ENCODE results near the gene ANKRD11.

Gene ANKRD11

DNA sequence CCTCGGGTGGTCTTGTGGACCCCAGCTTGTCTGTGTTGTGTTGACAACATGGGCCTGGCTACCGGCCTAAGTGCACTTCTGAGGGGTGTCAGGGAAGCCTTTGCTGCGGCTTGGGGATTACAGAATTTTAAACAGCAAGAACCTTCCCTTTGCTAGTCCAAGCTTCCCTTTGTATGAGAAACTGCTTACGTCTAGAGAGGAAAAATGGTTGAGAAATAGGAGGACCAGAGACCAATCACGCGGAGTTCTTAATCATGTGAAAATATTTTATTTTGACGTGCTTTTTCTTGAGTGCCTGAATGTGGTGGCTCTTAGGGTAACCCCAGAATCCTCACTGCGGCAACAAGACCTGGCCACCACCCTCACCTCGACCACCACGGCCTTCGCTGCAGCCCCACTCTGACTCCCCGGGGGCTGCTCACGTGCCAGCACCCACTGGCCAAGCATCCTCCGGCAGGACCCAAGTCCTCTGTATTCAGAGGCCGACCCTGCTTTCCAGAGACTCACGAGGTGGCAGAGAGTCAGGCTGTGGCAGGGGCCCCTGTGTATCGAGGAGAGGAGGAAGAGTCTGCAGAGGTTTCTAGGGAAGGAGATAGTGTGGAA is 191.6 kb downstream of the ANKRD11 start:
- Histone ChIP-seq H3K79me2 (ENCODE audit: insufficient read depth, low read length) (peaks cover 25% of the 10 kb centered on the region; the same call in 1 of the 2 replicates), H3K9ac (ENCODE audit: low read depth, low read length, poor library complexity, severe bottlenecking) (no peak overlapping the region), H3K27me3 (ENCODE audit: insufficient read depth, low read length, poor library complexity, severe bottlenecking) (no peaks in the 10 kb centered on the region), H4K20me1 (ENCODE audit: insufficient read depth, low read length, poor library complexity, severe bottlenecking) (peaks cover 6% of the 10 kb centered on the region), H3K4me2 (ENCODE audit: low read depth, low read length, poor library complexity, severe bottlenecking) (no peak overlapping the region), H3K4me3 (ENCODE audit: low read length, poor library complexity, severe bottlenecking) (no peak overlapping the region), H3K36me3 (ENCODE audit: insufficient read depth, low read length) (peaks cover 20% of the 10 kb centered on the region; the same call in 1 of the 2 replicates), H3F3A (ENCODE audit: low read depth) (no peaks in the 10 kb centered on the region), H2AFZ (ENCODE audit: low read length) (no peak overlapping the region), H3K9me3 (ENCODE audit: insufficient read depth, low read depth, low read length) (no peaks in the 10 kb centered on the region), H3K4me1 (ENCODE audit: insufficient read depth, low read length, poor library complexity, severe bottlenecking) (no peaks in the 10 kb centered on the region), H3K9me2 (replicated peaks; ENCODE audit: low read depth, low read length) (no peaks in the 10 kb centered on the region)
- TF ChIP-seq, protein P1, sequence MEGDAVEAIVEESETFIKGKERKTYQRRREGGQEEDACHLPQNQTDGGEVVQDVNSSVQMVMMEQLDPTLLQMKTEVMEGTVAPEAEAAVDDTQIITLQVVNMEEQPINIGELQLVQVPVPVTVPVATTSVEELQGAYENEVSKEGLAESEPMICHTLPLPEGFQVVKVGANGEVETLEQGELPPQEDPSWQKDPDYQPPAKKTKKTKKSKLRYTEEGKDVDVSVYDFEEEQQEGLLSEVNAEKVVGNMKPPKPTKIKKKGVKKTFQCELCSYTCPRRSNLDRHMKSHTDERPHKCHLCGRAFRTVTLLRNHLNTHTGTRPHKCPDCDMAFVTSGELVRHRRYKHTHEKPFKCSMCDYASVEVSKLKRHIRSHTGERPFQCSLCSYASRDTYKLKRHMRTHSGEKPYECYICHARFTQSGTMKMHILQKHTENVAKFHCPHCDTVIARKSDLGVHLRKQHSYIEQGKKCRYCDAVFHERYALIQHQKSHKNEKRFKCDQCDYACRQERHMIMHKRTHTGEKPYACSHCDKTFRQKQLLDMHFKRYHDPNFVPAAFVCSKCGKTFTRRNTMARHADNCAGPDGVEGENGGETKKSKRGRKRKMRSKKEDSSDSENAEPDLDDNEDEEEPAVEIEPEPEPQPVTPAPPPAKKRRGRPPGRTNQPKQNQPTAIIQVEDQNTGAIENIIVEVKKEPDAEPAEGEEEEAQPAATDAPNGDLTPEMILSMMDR (conservative IDR thresholded peaks at IDR 0.05; ENCODE audit: low read length) = no peak
- TF ChIP-seq EZH2phosphoT487 (IDR thresholded peaks at IDR 0.05; ENCODE audit: borderline replicate concordance) = no peak

DNA sequence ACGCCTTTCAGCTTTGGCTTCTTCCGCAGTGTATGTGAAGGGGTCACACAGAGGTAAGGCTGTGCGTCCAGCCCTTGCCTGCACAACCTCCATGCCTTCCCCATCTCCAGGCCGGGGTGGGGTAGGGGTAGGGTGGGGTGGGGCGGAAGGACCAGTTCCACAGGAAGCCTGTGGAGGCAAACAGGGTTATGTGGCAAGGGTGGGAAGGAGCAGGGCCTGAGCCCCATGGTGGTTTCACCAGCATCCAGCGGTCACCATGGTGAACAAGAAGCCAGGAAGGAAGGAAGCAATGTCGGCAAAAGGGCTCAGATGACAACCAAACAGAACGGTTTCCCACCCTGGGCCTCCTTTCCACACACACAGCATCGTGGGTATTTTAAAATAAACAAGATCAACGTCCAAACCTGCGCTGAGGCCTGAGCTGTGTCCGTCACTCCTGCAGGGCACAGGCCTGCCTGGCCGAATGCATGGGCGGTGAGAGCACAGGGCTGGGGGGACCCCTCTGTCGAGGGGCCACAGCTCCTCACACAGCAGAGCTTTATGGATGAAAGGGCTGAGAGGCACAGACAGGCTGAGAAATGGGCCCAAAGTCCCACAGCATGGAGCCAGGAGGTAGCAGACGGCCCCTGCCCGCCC is 192.3 kb downstream of the ANKRD11 start:
- Histone ChIP-seq H3K27me3 (ENCODE audit: insufficient read depth, low read length, poor library complexity, severe bottlenecking) (no peaks in the 10 kb centered on the region), H4K20me1 (ENCODE audit: insufficient read depth, low read length, poor library complexity, severe bottlenecking) (peaks cover 6% of the 10 kb centered on the region), H3F3A (ENCODE audit: low read depth) (no peaks in the 10 kb centered on the region), H3K9me3 (ENCODE audit: insufficient read depth, low read depth, low read length) (no peaks in the 10 kb centered on the region), H3K9me2 (replicated peaks; ENCODE audit: low read depth, low read length) (no peaks in the 10 kb centered on the region), H3K4me3 (ENCODE audit: low read length, poor library complexity, severe bottlenecking) (no peak overlapping the region), H2AFZ (ENCODE audit: low read length) (no peak overlapping the region), H3K4me2 (ENCODE audit: low read depth, low read length, poor library complexity, severe bottlenecking) (no peak overlapping the region), H3K4me1 (ENCODE audit: insufficient read depth, low read length, poor library complexity, severe bottlenecking) (no peaks in the 10 kb centered on the region), H3K79me2 (ENCODE audit: insufficient read depth, low read length) (peaks cover 20% of the 10 kb centered on the region; the same call in 1 of the 2 replicates), H3K9ac (ENCODE audit: low read depth, low read length, poor library complexity, severe bottlenecking) (no peak overlapping the region), H3K36me3 (ENCODE audit: insufficient read depth, low read length) (peaks cover 13% of the 10 kb centered on the region; the same call in 1 of the 2 replicates)
- TF ChIP-seq, protein P1 (conservative IDR thresholded peaks at IDR 0.05; ENCODE audit: low read length) = no peak
- no peak for TF ChIP-seq EZH2phosphoT487 (IDR thresholded peaks at IDR 0.05; ENCODE audit: borderline replicate concordance)

DNA sequence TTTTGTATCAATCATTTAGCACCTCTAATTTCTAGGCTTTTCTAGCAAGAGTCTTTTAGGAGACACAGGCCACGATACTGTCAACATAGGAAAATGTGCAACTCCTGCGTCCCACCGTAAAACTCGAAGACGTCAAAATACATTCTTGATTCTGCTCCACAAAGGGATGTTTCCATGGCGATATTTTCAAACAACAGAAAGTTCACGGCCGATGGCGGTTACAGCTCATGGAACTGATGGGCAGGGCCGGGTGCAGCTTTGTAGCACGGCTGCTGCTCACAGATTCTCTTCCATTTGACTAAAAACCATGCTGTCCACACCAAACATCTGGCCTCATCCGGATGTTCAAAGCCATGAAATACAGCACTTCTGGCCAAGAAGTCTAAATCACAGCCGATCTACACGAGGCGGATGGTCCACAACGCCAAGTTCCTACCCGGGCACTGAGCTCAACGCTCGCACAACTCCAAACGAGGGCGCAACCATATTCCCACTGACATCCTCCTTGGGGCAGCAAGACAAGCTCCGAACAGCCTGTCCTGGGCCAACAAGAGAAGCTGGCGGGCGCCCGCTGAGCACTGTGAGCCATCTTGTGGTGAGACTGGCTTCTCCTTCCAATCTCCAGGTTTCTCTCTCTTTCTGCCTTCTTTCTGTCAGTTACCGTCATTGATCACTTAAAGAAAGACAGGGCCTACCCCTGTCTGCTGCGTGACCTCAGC is 193.0 kb downstream of the ANKRD11 start:
- H3K9me3 ChIP-seq (ENCODE audit: insufficient read depth, low read depth, low read length) = no peaks in the 10 kb centered on the region
- H4K20me1 ChIP-seq (ENCODE audit: insufficient read depth, low read length, poor library complexity, severe bottlenecking) = peaks cover 6% of the 10 kb centered on the region
- peaks cover 9% of the 10 kb centered on the region; the same call in 1 of the 2 replicates for H3K36me3 ChIP-seq (ENCODE audit: insufficient read depth, low read length)
- no peak overlapping the region for H3K4me3 ChIP-seq (ENCODE audit: low read length, poor library complexity, severe bottlenecking)
- no peaks in the 10 kb centered on the region for H3K9me2 ChIP-seq (replicated peaks; ENCODE audit: low read depth, low read length)
- no peak overlapping the region for H3K4me2 ChIP-seq (ENCODE audit: low read depth, low read length, poor library complexity, severe bottlenecking)
- no peak overlapping the region for H3K9ac ChIP-seq (ENCODE audit: low read depth, low read length, poor library complexity, severe bottlenecking)
- no peak overlapping the region for H2AFZ ChIP-seq (ENCODE audit: low read length)
- no peaks in the 10 kb centered on the region for H3F3A ChIP-seq (ENCODE audit: low read depth)
- H3K4me1 ChIP-seq (ENCODE audit: insufficient read depth, low read length, poor library complexity, severe bottlenecking) = no peaks in the 10 kb centered on the region
- no peaks in the 10 kb centered on the region for H3K27me3 ChIP-seq (ENCODE audit: insufficient read depth, low read length, poor library complexity, severe bottlenecking)
- peaks cover 20% of the 10 kb centered on the region; the same call in 1 of the 2 replicates for H3K79me2 ChIP-seq (ENCODE audit: insufficient read depth, low read length)
- no peak for TF ChIP-seq EZH2phosphoT487 (IDR thresholded peaks at IDR 0.05; ENCODE audit: borderline replicate concordance)
- TF ChIP-seq, protein P1 (conservative IDR thresholded peaks at IDR 0.05; ENCODE audit: low read length) = no peak

Data from Loucy (cell line).